A673 (cell line): ENCODE results near the gene PRKCQ. TPM values are rescaled to one million over a fixed set of nuclear protein-coding genes. Genes with fewer than 3 reads are reported as not detected.

Experiments
- BruUV-seq: library from RNA; stranded (reverse); fragments of 400-500 nt; replicated peaks from 2 replicates; lab custom pipeline; 2021; lab: Mats Ljungman, UMichigan
- CTCF ChIA-PET: fragments of 300-600 bp; sonication (Branson Sonifier 250); formaldehyde crosslinking; loops from one replicate; lab custom pipeline; 2022; ENCODE audit warnings: antibody characterized with exemption; lab: Charles Lee
- POLR2A ChIA-PET: fragments of 300-600 bp; sonication (Branson Sonifier 250); formaldehyde crosslinking; loops from one replicate; lab custom pipeline; 2022; ENCODE audit warnings: antibody characterized with exemption; ENCODE audit not compliant: low non-redundant PET; lab: Charles Lee
- DNase-seq: peaks from one replicate; pipeline ENCODE4 v3.0.0-alpha.2; 2015; ENCODE audit warnings: low spot score
- H3K27ac ChIP-seq: fragments of 200-600 bp; sonication (generic); 2 replicates; pipeline ENCODE4 v1.5.1; 2016; ENCODE audit warnings: mixed run types, low read depth, mild to moderate bottlenecking, mixed read lengths, antibody characterized with exemption, low read length; ENCODE audit not compliant: poor library complexity, severe bottlenecking
- H3K27me3 ChIP-seq: fragments of 200-600 bp; sonication (generic); replicated peaks from 2 replicates; pipeline ENCODE4 v1.6.1; 2017; ENCODE audit warnings: mixed run types, low read depth, mild to moderate bottlenecking, mixed read lengths, antibody characterized with exemption, low read length; ENCODE audit not compliant: insufficient read depth, poor library complexity
- H3K36me3 ChIP-seq: fragments of 200-600 bp; sonication (generic); 2 replicates; pipeline ENCODE4 v1.6.1; 2016; ENCODE audit warnings: mixed run types, mild to moderate bottlenecking, mixed read lengths, antibody characterized with exemption, low read length; ENCODE audit not compliant: insufficient read depth, poor library complexity, severe bottlenecking
- H3K4me1 ChIP-seq: fragments of 200-600 bp; sonication (generic); 2 replicates; pipeline ENCODE4 v1.6.1; 2017; ENCODE audit warnings: mixed run types, mild to moderate bottlenecking, mixed read lengths, antibody characterized with exemption, low read length; ENCODE audit not compliant: insufficient read depth, poor library complexity, severe bottlenecking
- H3K4me3 ChIP-seq: fragments of 200-600 bp; sonication (generic); 2 replicates; pipeline ENCODE4 v1.5.1; 2016; ENCODE audit warnings: low read depth, mixed run types, mild to moderate bottlenecking, mixed read lengths, low read length; ENCODE audit not compliant: poor library complexity, severe bottlenecking
- H3K9me3 ChIP-seq: fragments of 200-600 bp; sonication (generic); 2 replicates; pipeline ENCODE4 v1.6.1; 2016; ENCODE audit warnings: mixed run types, low read depth, mild to moderate bottlenecking, mixed read lengths, antibody characterized with exemption, low read length; ENCODE audit not compliant: poor library complexity, severe bottlenecking
- EZH2 ChIP-seq: fragments of 200-600 bp; sonication (generic); IDR thresholded peaks from 2 replicates; pipeline ENCODE4 v1.6.1; 2017; ENCODE audit warnings: borderline replicate concordance, low read depth, mild to moderate bottlenecking, mixed read lengths, antibody characterized with exemption, low read length; ENCODE audit not compliant: poor library complexity, severe bottlenecking
- intact Hi-C: fragments of 100-400 bp; cut with micrococcal nuclease; formaldehyde crosslinking; loops from one replicate; pipeline ENCODE4 v1.10.0; 2022; ENCODE audit not compliant: unreplicated experiment
- total RNA-seq: library from RNA; stranded (reverse); gene quantifications from 2 replicates; pipeline ENCODE4 v1.2.3, GENCODE V29; 2021
- TF ChIP-seq, protein P1 (sequence below): fragments of 300-800, 200-600 bp; sonication (generic); conservative IDR thresholded peaks from 2 replicates; pipeline ENCODE4 v1.5.1; 2017; ENCODE audit warnings: low read depth, mild to moderate bottlenecking, antibody characterized with exemption, low read length, moderate library complexity, mixed read lengths

PRKCQ gene
- total RNA-seq, 1 experiment from 2014 or later: not detected

DNA sequence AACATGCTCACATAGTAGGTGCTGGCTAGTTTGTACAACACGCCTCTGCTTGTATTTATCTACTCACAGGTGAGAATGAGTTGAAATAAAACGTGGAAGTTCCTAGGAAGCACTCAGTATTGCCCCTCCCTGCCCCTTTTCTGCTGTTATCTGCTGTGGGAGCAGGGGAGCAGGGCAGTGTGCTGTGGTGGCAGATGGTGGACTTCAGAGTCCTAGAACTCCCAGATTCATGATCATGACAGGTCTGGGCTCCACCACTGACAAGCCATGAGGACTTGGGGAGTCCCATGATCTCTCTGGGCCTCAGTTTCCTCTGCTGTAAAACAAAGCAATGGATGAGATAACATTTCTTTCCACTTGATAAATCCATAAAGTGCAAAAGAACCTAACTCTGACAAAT lies 11.6 kb upstream of the PRKCQ start:
- no peak overlapping the region for H3K4me3 ChIP-seq
- no peak for DNase-seq
- H3K27ac ChIP-seq: no peak overlapping the region
- H3K36me3 ChIP-seq: no peaks in the 10 kb centered on the region
- intact Hi-C loops: no loop called here
- H3K9me3 ChIP-seq: no peaks in the 10 kb centered on the region
- no TSS peak for BruUV-seq
- TF ChIP-seq EZH2: no peak
- TF ChIP-seq, protein P1, sequence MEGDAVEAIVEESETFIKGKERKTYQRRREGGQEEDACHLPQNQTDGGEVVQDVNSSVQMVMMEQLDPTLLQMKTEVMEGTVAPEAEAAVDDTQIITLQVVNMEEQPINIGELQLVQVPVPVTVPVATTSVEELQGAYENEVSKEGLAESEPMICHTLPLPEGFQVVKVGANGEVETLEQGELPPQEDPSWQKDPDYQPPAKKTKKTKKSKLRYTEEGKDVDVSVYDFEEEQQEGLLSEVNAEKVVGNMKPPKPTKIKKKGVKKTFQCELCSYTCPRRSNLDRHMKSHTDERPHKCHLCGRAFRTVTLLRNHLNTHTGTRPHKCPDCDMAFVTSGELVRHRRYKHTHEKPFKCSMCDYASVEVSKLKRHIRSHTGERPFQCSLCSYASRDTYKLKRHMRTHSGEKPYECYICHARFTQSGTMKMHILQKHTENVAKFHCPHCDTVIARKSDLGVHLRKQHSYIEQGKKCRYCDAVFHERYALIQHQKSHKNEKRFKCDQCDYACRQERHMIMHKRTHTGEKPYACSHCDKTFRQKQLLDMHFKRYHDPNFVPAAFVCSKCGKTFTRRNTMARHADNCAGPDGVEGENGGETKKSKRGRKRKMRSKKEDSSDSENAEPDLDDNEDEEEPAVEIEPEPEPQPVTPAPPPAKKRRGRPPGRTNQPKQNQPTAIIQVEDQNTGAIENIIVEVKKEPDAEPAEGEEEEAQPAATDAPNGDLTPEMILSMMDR: no peak
- CTCF ChIA-PET: interaction anchor here (0.6 kb wide), 1 partner anchor 145 kb away, joined by 7 read pairs; no protein-coding TSS in a partner anchor
- peaks cover 100% of the 10 kb centered on the region for H3K27me3 ChIP-seq
- no peaks in the 10 kb centered on the region for H3K4me1 ChIP-seq
- POLR2A ChIA-PET: no interaction called here

GRCh38 chr10:6590100-6590499 lies 10.0 kb upstream of the PRKCQ start:
- intact Hi-C loops: no loop called here
- no peaks in the 10 kb centered on the region for H3K36me3 ChIP-seq
- no peak for TF ChIP-seq EZH2
- TF ChIP-seq, protein P1: no peak
- H3K4me3 ChIP-seq: no peak overlapping the region
- peaks cover 100% of the 10 kb centered on the region for H3K27me3 ChIP-seq
- no TSS peak for BruUV-seq
- H3K27ac ChIP-seq: no peak overlapping the region
- ChIA-PET POLR2A (no interaction called here), CTCF (no interaction called here)
- no peaks in the 10 kb centered on the region for H3K9me3 ChIP-seq
- H3K4me1 ChIP-seq: no peaks in the 10 kb centered on the region
- DNase-seq: no peak

- TF ChIP-seq, protein P1: no peak
- no peak for TF ChIP-seq EZH2
- POLR2A ChIA-PET: no interaction called here
- intact Hi-C loops: loop anchor here (10.0 kb wide), 1 partner anchor 1855 kb away; no protein-coding TSS in a partner anchor
- DNase-seq: no peak
- no TSS peak for BruUV-seq
- no peak overlapping the region for H3K27ac ChIP-seq
- peaks cover 100% of the 10 kb centered on the region for H3K27me3 ChIP-seq
- H3K36me3 ChIP-seq: no peaks in the 10 kb centered on the region
- CTCF ChIA-PET: no interaction called here
- H3K4me1 ChIP-seq: no peaks in the 10 kb centered on the region
- H3K4me3 ChIP-seq: no peak overlapping the region
- no peaks in the 10 kb centered on the region for H3K9me3 ChIP-seq
Measured at GRCh38 chr10:6589287-6590094, 9.4 kb upstream of the PRKCQ start.
